ENCODE data around the gene PSTK. TPM values are rescaled to one million over a fixed set of nuclear protein-coding genes. Genes with fewer than 3 reads are reported as not detected.

The PSTK gene
- total RNA-seq, 1 experiment from 2014 or later = 4.4 TPM

- TF ChIP-seq CTCF (IDR thresholded peaks at IDR 0.05 in 2 of 3, conservative IDR thresholded peaks at IDR 0.05 in 1 of 3; ENCODE audit: borderline replicate concordance in 1 of 3, insufficient read depth in 1 of 3, low read depth in 2 of 3, low read length in 2 of 3) (no peak), SRF (IDR thresholded peaks at IDR 0.05; ENCODE audit: low read depth) (no peak), JUND (IDR thresholded peaks at IDR 0.05) (no peak), YY1 (IDR thresholded peaks at IDR 0.05; ENCODE audit: extremely low read depth, insufficient replicate concordance, low read depth, low read length) (no peak), POLR2AphosphoS5 (IDR thresholded peaks at IDR 0.05; ENCODE audit: low read depth, low read length) (no peak), RAD21 (IDR thresholded peaks at IDR 0.05; ENCODE audit: low read depth) (no peak)
These were observed 21.2 kb downstream of the PSTK start (continued) for GRCh38 chr10:123001370-123001769.

DNA sequence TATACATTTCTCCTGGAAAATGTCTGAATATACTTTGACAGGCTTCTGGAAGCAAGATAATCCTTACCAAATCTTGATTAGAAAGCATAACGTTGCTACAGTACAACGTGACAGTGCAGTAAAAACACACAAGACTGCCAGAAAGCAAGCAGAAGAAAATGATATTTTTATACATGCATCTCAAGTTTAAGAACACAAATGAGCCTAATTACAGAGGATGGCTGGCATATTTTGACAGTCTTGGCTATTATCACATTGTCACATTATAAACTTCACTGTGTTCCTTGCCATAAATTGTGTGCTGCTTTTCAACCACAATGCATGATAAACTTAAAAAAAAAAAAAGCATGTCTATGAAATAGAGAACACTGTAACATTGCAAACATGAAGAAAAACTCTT, 24.1 kb downstream of the PSTK start:
- Histone ChIP-seq H3K79me2 (ENCODE audit: insufficient read depth, low read length) (peaks cover 83% of the 10 kb centered on the region), H3K27ac (ENCODE audit: low read depth, low read length) (no peak overlapping the region), H3K9me2 (ENCODE audit: insufficient read depth) (no peaks in the 10 kb centered on the region), H3K4me2 (ENCODE audit: low read length) (no peak overlapping the region), H3K27me3 (ENCODE audit: insufficient read depth, low read length) (no peaks in the 10 kb centered on the region), H2AFZ (ENCODE audit: low read depth, low read length, poor library complexity, severe bottlenecking) (no peak overlapping the region), H3K36me3 (ENCODE audit: control insufficient read depth in 1 of 2, insufficient read depth in 2 of 2, low read length in 2 of 2) (no peaks in the 10 kb centered on the region), H3K4me3 (replicated peaks in 1 of 2; ENCODE audit: low read depth in 1 of 2, low read length in 2 of 2) (no peak overlapping the region), H3K4me1 (ENCODE audit: control insufficient read depth in 1 of 2, insufficient read depth in 2 of 2, low read length in 2 of 2) (peaks cover 7% of the 10 kb centered on the region in 2 experiments; a peak in 3 of 4 replicates), H3K9ac (ENCODE audit: low read length) (no peak overlapping the region), H4K20me1 (ENCODE audit: insufficient read depth) (no peaks in the 10 kb centered on the region), H3K9me3 (ENCODE audit: control insufficient read depth in 1 of 2, insufficient read depth in 1 of 2, low read depth in 1 of 2, low read length in 2 of 2) (no peaks in the 10 kb centered on the region)
- POLR2A ChIA-PET = no interaction called here
- DNase-seq (ENCODE audit: low read depth, low spot score) = no peak
- ATAC-seq = no peak
- BruUV-seq (replicated peaks) = no TSS peak
- TF ChIP-seq YY1 (IDR thresholded peaks at IDR 0.05; ENCODE audit: extremely low read depth, insufficient replicate concordance, low read depth, low read length) (no peak), FOSL1 (IDR thresholded peaks at IDR 0.05; ENCODE audit: low read depth) (no peak), RAD21 (IDR thresholded peaks at IDR 0.05; ENCODE audit: low read depth) (no peak), TCF7L2 (IDR thresholded peaks at IDR 0.05; ENCODE audit: borderline replicate concordance, extremely low read depth, insufficient read depth, insufficient read length) (no peak), ZNF274 (IDR thresholded peaks at IDR 0.05; ENCODE audit: low read depth, low read length) (no peak), CEBPB (IDR thresholded peaks at IDR 0.05; ENCODE audit: low read depth) (no peak), ELF1 (IDR thresholded peaks at IDR 0.05; ENCODE audit: borderline replicate concordance, low read depth) (no peak), SP1 (IDR thresholded peaks at IDR 0.05; ENCODE audit: low read depth) (no peak), CBX3 (IDR thresholded peaks at IDR 0.05; ENCODE audit: low read depth) (no peak), REST (IDR thresholded peaks at IDR 0.05; ENCODE audit: low read depth) (no peak), SRF (IDR thresholded peaks at IDR 0.05; ENCODE audit: low read depth) (no peak), POLR2A (IDR thresholded peaks at IDR 0.05; ENCODE audit: borderline replicate concordance, extremely low read depth, insufficient read depth, insufficient read length) (no peak), POLR2AphosphoS5 (IDR thresholded peaks at IDR 0.05; ENCODE audit: low read depth, low read length) (no peak), ZFX (IDR thresholded peaks at IDR 0.05) (no peak)
- TF ChIP-seq, protein P1, sequence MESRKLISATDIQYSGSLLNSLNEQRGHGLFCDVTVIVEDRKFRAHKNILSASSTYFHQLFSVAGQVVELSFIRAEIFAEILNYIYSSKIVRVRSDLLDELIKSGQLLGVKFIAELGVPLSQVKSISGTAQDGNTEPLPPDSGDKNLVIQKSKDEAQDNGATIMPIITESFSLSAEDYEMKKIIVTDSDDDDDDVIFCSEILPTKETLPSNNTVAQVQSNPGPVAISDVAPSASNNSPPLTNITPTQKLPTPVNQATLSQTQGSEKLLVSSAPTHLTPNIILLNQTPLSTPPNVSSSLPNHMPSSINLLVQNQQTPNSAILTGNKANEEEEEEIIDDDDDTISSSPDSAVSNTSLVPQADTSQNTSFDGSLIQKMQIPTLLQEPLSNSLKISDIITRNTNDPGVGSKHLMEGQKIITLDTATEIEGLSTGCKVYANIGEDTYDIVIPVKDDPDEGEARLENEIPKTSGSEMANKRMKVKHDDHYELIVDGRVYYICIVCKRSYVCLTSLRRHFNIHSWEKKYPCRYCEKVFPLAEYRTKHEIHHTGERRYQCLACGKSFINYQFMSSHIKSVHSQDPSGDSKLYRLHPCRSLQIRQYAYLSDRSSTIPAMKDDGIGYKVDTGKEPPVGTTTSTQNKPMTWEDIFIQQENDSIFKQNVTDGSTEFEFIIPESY (IDR thresholded peaks at IDR 0.05; ENCODE audit: extremely low read depth, insufficient replicate concordance, low read length) = no peak
- TF ChIP-seq, protein P2, sequence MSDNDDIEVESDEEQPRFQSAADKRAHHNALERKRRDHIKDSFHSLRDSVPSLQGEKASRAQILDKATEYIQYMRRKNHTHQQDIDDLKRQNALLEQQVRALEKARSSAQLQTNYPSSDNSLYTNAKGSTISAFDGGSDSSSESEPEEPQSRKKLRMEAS (IDR thresholded peaks at IDR 0.05) = no peak
- TF ChIP-seq, protein P3, sequence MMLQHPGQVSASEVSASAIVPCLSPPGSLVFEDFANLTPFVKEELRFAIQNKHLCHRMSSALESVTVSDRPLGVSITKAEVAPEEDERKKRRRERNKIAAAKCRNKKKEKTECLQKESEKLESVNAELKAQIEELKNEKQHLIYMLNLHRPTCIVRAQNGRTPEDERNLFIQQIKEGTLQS (IDR thresholded peaks at IDR 0.05) = no peak
- intact Hi-C loops (cut with micrococcal nuclease) = no loop called here
- CTCF ChIA-PET = no interaction called here
- RAD21 ChIA-PET (ENCODE audit: low non-redundant PET in 1 of 2, low total read pairs in 2 of 2, uncharacterized antibody in 2 of 2, unreplicated experiment in 2 of 2) = no interaction called here
